Measurements from ENCODE around the gene NR2C2.

Gene NR2C2

DNA sequence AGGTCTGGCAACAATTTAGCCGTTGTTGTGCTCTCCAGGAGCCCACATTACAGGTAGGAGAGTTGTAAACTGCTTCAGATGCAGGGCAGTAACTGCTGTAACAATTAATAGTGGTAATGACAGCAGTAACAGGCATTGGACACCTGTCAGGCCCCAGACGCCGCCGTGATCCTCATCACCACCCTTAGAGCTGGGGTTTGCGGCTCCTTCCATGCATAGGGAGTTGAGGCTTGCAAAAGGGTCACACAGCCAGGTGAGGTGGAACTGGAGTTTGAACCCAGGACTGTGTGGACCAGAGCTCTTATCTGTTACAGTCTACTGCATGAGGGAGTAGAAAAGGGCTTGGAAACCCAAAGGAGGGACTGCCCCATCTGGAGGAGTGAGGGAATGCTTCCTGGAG, 26.8 kb upstream of the NR2C2 start:
- Histone ChIP-seq H3K27me3 (replicated peaks; ENCODE audit: control insufficient read depth, insufficient read depth, low read length) (no peaks in the 10 kb centered on the region; the same call in none of the 2 replicates), H3K4me3 (replicated peaks; ENCODE audit: low read depth, low read length) (no peak overlapping the region), H3K36me3 (ENCODE audit: control insufficient read depth, insufficient read depth, low read length) (no peaks in the 10 kb centered on the region)
- TF ChIP-seq, protein P1, sequence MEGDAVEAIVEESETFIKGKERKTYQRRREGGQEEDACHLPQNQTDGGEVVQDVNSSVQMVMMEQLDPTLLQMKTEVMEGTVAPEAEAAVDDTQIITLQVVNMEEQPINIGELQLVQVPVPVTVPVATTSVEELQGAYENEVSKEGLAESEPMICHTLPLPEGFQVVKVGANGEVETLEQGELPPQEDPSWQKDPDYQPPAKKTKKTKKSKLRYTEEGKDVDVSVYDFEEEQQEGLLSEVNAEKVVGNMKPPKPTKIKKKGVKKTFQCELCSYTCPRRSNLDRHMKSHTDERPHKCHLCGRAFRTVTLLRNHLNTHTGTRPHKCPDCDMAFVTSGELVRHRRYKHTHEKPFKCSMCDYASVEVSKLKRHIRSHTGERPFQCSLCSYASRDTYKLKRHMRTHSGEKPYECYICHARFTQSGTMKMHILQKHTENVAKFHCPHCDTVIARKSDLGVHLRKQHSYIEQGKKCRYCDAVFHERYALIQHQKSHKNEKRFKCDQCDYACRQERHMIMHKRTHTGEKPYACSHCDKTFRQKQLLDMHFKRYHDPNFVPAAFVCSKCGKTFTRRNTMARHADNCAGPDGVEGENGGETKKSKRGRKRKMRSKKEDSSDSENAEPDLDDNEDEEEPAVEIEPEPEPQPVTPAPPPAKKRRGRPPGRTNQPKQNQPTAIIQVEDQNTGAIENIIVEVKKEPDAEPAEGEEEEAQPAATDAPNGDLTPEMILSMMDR (IDR thresholded peaks at IDR 0.05; ENCODE audit: insufficient read depth, low read length, poor library complexity, severe bottlenecking) = no peak
- DNase-seq (ENCODE audit: extremely low read depth, insufficient read length) = no peak

DNA sequence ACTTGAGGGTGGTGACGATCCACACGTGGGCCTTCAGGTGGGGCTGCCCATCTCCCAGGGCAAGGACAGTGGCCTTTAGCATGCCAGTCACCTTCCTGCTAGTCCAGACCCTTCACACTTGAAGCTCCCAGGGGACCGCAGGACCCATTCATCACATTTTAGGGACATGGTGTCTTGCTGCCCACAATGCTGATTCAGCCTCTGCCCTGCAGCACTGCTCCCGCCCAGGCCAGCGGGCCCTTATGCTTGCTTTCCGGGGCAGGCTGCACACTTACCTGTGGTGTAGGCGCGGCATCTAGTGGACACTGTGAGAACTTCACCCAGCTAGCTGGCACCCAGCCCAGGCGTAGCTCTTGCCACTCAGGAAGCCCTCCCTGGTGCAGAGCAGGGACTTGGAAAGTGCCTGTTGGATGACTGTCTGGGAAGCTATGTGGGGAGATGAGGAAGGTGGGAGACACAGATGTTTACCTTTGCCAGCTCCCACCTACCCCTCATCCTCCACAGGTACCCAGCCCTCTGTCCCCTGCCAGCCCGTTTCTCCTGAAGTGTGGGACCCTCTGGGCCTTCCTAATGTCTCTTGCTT, 26.3 kb upstream of the NR2C2 start:
- DNase-seq (ENCODE audit: extremely low read depth, insufficient read length) = peak; percentile 67
- TF ChIP-seq, protein P1 (IDR thresholded peaks at IDR 0.05; ENCODE audit: insufficient read depth, low read length, poor library complexity, severe bottlenecking) = peak; percentile 97

DNA sequence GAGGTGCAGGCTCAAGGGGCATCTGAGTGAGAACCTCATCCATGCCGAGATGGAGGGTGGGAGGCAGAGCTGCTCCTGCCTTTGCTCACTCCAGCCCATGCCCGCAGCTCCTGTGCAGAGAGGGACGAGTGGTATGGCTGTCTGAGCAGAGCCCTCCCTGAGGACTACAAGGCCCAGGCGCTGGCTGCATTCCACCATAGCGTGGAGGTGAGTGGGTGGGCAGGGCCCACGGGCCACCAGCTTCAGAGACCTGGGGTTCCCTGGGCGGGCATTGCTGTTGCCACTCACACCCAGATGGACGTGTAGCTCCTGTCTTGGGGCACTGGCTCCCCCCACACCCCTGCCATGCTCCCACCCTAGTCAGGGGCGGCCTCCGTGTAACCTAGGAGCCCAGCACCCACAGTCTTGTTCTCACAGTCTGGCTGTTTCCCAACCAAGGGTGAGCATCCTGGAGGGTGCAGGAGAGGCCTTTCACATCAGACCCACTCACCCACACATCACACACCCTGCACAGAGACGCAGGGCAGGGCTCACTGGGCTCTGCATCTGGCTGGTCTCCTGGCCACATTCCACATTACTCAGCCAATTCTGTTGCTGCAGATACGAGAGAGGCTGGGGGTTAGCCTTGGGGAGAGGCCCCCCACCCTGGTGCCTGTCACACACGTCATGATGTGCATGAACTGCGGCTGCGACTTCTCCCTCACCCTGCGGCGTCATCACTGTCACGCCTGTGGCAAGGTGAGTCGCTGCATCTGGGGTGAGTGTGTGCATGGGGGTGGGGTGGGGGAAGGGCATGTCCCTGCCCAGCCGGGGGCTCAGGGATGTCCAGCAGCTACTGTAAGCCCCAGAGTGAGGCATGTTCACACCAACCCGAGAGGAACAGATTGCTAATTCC, 25.3 kb upstream of the NR2C2 start:
- Histone ChIP-seq H3K4me3 (replicated peaks; ENCODE audit: low read depth, low read length) (no peak overlapping the region), H3K36me3 (ENCODE audit: control insufficient read depth, insufficient read depth, low read length) (no peaks in the 10 kb centered on the region), H3K27me3 (replicated peaks; ENCODE audit: control insufficient read depth, insufficient read depth, low read length) (no peaks in the 10 kb centered on the region; the same call in none of the 2 replicates)
- TF ChIP-seq, protein P1 (IDR thresholded peaks at IDR 0.05; ENCODE audit: insufficient read depth, low read length, poor library complexity, severe bottlenecking) = no peak
- no peak for DNase-seq (ENCODE audit: extremely low read depth, insufficient read length)

More for the DNA sequence above, 26.3 kb upstream of the NR2C2 start:
- Histone ChIP-seq H3K27me3 (replicated peaks; ENCODE audit: control insufficient read depth, insufficient read depth, low read length) (no peaks in the 10 kb centered on the region; the same call in none of the 2 replicates), H3K36me3 (ENCODE audit: control insufficient read depth, insufficient read depth, low read length) (no peaks in the 10 kb centered on the region), H3K4me3 (replicated peaks; ENCODE audit: low read depth, low read length) (no peak overlapping the region)

DNA sequence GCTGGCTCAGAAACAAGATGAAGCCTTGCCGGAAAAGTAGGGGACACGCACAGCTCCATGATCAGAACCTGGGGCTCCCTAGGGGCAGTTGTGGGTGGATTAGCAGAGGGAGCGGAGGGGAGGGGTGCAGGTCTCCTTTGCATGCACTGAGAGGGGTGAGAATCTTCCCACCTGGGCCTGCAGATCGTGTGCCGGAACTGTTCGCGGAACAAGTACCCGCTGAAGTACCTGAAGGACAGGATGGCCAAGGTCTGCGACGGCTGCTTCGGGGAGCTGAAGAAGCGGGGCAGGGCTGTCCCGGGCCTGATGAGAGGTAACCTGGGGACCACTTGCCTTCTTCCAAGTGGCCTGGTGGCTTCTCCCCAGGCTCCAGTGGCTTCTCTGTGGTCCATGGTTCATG, 24.5 kb upstream of the NR2C2 start:
- H3K27me3 ChIP-seq (replicated peaks; ENCODE audit: control insufficient read depth, insufficient read depth, low read length) = no peaks in the 10 kb centered on the region; the same call in none of the 2 replicates
- no peak for DNase-seq (ENCODE audit: extremely low read depth, insufficient read length)
- TF ChIP-seq, protein P1 (IDR thresholded peaks at IDR 0.05; ENCODE audit: insufficient read depth, low read length, poor library complexity, severe bottlenecking) = no peak
- H3K36me3 ChIP-seq (ENCODE audit: control insufficient read depth, insufficient read depth, low read length) = no peaks in the 10 kb centered on the region
- no peak overlapping the region for H3K4me3 ChIP-seq (replicated peaks; ENCODE audit: low read depth, low read length)

DNA sequence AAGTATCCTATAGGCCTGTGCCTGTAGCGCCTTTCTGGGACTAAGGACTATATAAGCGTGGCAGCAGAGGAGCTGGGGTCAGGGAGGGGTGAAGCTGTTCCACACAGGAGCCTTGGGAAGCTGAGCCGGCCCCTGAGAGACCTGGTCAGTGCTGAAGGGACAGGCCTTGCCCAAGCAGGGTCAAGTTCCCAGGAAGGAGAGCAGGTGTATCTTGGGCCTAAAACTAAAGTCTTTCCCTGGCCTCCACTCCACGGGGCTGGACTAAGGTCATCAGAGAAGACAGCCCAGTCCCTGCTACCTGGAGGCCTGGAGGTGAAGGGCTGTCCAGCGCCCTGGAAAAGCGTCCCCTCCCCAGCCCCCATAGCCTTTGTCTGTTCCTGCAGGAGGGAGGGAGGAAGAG, 23.9 kb upstream of the NR2C2 start:
- no peaks in the 10 kb centered on the region for H3K36me3 ChIP-seq (ENCODE audit: control insufficient read depth, insufficient read depth, low read length)
- no peak for DNase-seq (ENCODE audit: extremely low read depth, insufficient read length)
- TF ChIP-seq, protein P1 (IDR thresholded peaks at IDR 0.05; ENCODE audit: insufficient read depth, low read length, poor library complexity, severe bottlenecking) = no peak
- H3K27me3 ChIP-seq (replicated peaks; ENCODE audit: control insufficient read depth, insufficient read depth, low read length) = no peaks in the 10 kb centered on the region; the same call in none of the 2 replicates
- H3K4me3 ChIP-seq (replicated peaks; ENCODE audit: low read depth, low read length) = no peak overlapping the region

Data from GM06990 (cell line).